ENCODE results near the gene TRAPPC14.

The TRAPPC14 gene

DNA sequence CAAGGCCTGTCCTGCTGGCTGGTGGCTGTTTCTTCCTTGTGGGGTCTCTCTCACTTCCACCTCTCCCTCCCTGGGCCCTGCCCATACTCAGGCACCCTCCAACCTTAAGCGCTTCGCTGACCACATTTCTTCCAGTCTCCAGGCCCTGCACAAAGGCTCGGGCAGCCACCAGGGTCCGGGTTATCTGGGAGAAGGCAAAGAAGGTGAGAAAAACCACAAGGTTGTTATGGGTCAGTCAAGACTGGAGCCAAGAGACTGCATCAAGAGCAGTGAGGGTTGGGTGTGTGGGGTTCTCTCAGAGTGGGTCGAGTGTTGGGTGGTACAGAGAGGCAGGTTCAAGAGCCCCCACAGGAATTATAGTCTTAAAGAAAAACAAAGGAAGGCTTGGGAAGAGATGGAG is 16.1 kb upstream of the TRAPPC14 start:
- no peak for DNase-seq (ENCODE audit: low read depth in 2 of 2)

DNA sequence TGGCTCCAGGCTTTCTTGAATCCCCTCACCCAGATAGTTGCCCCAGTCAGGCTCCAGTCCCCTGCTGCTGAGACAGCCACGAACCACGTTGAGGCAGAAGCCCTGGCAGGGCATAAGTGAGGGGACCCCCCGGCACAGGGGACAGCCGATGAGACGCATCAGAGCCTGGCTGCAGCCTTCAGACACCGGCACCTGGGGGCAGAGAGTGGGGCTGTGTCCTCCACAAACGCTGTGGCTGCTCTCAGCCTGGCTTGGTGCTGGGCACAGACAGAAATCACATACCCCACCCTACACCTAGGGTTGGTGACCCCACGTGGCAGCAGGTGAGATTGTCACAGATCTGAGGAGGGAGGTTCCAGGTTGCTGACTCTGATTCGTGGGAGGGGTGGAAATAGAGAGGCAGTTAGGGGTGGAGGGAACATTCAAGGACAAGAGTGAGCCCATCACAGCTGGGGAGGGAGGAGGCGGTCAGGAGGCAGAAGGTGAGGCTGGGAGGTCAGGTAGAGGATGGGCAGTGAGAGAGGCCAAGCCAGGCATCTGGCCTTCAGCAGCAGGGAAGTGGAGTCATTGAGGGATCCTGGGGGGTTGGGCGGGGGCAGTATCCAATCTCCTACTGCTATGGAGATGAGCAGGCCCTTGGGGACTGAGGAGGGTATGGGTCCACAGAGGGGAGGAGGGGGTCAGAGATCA is 15.4 kb upstream of the TRAPPC14 start:
- DNase-seq (ENCODE audit: low read depth in 2 of 2), result no peak

DNA sequence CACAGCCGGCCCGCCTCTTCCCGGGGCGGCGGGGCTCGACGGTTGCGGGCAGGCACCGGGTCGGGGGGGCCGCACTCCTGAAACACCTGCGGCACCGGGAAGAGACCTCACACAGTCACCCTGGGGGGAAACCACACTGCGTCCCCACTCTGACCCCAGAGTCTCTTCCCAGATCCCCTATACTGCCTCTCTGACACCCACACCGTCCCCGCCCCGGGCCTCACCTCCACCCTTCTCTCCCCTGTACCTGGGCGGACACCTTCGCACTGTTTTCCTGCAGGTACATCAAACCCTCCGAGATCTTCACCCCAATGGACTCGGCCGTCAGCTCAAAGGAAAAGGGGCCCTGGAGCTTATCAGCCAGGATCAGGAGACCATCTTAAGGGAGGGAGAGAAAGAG is 13.3 kb upstream of the TRAPPC14 start:
- no peak for DNase-seq (ENCODE audit: low read depth in 2 of 2)

DNA sequence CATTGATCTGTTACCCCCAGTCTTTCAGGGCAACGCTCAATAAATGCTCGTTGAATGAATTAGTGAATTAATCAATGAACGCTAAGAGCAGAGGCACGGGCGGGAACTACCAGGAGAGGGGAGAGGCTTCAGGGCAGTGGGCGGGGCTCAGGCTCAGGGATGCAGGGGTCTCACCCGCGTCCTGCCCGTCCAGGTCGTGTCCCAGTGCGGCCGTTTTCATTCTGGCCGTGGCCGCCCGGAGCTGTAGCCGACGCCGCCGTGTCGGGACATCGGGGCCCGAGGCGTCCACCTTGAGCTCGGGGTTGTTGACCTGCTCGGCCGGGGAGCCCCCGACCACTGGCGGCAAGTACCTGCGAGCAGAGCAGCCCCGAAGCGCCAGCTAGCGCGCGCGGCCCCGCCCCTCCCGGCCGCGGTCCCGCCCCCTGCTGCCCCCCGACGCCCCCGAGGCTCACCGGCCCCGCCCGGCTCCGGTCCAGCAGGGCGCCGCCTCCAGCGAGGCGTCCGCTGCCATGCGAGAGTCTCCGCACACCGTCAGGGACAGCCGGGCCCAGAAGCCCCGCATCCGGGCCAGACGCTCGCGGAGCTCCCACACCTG is 12.7 kb upstream of the TRAPPC14 start:
- no peak for DNase-seq (ENCODE audit: low read depth in 2 of 2)

DNA sequence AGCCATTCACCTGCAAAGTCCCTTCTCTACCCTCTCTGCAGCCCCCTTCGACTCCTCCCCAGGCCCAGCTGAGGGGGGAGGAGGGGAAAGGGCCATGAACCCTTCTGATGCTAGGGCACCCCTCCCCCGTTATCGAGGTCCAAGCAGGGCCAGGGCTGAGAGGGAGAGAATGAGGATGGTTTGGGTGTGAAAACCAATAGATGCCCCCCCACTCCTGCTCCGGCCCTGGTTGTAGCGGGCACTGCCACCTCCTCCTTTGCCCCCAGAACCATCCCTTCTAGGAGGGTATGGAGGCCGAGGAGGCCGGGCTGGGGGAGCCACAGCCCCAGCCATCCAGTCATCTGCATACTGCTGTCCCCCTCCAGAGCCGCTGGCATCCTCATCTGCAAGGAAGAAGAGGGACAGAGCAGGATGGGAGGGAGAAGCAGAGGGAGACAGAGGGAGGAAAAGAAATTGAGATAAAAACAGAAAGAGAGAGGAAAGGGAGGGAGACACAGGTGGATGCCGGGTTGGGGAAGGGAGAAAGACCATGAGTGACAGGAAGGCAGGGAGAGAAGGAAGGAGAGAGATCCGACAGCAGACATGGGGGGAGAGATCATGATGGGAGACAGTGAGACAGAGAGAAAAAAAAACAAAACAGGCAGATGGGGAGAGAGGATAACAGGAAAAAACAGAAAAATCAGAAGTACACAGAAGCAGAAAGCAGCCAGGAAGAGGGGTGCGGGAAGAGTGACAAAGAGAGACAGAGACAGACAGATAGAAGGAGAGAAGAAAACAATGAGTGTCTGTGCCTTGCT is 11.8 kb upstream of the TRAPPC14 start:
- no peak for DNase-seq (ENCODE audit: low read depth in 2 of 2)

DNA sequence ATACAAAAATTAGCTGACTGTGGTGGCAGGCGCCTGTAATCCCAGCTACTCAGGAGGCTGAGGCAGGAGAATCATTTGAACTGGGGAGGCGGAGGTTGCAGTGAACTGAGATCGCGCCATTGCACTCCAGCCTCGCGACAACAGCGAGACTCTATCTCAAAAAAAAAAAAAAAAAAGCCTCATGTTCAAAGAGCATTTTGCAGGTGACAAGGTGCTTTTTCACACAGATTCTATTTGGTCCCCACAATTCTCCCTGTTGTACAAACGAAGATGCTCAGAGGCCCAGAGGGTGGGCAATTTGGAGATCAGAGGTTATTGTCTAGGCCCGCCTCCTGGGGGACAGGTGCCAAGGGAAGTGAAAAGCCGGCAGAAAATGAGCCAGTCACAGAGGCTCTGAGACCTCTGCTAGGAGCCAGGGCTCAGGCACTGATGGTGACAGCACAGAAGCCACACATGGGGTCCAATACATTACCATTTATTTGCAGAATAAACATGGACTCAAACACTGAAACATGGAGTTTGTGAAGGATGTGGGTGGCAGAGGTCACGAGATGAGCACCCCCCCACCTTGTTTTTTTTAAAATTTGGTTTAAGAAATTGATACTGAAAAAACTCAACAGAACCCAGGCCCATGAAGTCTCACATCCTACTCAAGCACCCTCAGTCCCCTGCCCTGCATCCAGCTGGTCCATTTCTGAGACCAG is 10.8 kb upstream of the TRAPPC14 start:
- no peak for DNase-seq (ENCODE audit: low read depth in 2 of 2)

DNA sequence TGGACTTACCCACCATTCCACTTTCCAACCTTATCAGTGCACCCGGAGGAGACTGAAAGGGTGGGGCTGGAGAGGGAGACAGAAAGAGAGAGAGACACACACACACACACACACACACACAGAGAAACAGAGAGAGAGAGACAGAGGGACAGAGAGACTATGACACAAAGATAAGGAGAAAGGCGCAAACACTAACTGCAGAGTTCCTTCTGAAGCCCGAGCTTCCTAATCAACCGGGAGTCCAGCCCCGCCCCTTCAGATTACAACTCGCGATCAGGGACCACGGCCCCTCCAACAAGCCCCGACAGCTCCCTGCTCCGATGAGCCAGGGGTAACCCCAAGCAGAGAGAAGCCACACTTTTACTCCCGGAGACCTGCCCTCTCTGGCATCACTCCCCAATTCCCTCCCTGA is 9.4 kb upstream of the TRAPPC14 start:
- no peak for DNase-seq (ENCODE audit: low read depth in 2 of 2)

DNA sequence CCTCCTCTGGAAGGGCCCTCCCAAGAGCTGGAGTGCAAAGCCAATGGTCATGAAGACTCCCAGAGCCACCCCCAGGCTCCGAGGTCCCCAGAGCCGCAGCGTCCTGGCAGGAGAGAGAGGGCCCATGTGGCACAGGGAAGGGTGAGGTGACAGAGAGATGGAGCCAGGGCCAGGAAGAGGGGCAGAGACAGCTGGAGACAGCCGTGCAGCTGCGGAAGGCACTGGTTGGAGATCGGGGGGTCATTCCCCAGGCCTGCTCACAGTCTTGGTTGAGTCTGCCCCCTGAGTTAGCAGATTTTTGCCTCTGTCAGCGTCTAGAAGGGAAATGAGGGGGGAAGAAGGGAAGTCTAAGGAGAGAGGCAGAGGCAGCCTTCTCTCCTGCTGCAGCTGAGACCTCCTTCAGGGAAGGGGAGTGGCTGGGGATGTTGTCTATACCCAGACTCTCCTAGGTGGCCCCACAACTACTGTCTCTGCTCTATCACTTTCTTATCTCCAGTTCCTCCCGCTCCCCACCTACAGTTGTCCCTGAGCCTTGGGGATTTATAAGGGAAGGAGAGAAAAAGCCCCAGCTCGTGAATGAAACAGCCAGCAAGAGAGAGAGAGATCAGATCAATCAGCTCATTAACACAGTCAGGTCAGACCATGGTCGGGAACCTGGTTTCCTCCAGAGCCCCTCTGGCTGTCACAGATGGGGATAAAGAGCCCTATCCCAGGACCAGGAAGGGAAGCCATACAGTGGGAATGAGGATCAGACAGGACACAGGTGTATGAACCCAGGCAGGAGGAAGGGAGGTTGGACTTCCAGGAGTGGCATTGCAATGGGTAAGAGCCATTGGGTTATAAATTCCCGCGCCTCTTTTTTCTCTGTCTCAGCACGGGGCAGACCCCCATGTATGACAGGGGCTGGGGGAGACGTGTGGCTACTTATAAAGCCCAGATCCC is 8.7 kb upstream of the TRAPPC14 start:
- no peak for DNase-seq (ENCODE audit: low read depth in 2 of 2)

DNA sequence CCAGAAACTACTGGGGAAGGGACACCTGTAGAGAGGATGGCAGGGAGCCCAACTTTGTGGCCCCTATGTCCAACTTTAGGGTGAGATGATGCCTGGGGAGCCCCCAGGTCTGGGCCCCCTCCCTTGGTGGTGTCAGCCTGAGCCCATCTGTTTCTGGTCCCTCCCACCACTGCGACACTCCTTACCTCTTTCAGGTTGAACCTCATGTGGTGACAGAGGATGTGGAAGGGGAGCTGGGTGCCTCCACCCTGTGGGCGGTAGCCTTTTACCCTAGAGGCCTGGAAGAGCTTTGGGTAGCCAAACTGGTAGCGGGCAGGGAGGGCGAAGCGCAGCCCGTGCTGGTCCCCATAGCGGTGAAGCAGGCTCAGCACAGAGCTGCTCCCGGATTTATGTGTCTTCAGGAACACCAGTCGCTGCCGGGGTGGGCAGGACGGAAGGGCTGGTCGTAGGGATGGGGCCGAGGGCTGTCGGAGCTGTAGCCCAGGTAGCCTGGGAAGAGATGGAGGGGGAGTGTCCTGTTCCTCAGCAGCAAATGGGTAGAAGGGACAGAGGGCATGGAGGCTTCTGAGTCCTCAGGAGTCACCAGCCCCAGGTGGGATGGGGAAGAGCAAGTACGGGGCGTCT is 7.9 kb upstream of the TRAPPC14 start:
- DNase-seq (ENCODE audit: low read depth in 2 of 2), result no peak

DNA sequence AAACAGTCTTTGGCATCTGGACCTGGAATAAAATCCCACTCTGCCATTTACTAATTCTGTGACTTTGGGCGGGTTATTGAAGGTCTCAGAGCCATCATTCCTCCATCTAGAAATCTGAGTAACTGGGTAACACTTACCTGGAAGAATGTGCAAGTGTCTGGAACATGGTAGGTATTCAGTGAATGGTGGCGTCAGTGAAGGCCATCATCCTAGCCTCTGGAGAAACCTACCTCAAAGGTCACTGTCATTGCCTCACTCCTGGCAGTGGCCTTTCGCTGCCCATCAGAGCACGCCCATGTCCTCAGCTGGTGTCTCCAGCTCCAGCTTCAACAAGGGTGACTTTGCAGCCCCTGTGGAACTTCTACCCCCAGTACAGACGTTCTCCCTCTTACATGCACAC is 5.3 kb upstream of the TRAPPC14 start:
- no peak for DNase-seq (ENCODE audit: low read depth in 2 of 2)

DNA sequence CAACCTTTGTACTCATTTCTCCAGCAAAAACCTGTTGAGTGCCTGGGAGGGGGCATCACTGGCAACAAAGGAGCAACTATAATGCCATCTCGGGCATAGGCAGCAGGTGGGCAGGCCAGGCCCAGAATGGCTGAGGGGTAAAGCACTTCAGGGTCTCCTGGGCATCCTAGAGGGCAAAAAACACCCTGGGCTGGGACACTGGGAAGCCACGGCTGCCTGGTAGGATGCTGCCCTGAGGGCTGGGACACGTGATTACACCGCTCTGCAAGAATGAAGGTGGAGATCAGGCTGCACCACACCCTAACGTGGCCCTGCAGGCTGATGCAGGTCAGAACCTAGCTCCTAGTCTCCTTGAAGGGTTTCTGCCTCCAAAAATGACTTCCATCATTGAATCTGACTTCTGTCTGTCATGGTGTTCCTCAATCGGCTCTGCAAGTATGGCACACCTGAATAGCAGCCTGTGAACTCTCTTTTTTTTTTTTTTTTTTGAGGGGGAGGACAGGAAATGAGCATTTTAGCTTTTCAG is 4.5 kb upstream of the TRAPPC14 start:
- no peak for DNase-seq (ENCODE audit: low read depth in 2 of 2)

DNA sequence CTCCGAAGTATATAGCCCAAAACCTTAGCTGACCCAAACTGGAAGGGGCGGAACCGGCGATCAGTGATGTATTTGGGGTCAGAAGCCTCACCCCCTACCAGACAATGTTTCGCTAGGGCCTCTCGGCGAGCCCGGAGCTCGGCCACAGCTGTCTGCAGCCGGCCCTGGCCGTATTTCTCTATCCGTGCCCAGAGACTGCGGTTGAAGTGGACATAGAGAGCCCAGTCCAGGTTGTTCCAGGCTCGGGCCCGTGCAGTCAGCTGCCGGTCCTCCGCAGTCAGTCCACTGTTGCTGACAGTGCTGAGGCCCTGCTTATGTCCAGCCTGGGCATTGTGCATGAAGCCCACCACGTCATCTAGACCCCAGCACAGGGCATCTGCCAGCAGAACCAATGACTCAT is 1.5 kb upstream of the TRAPPC14 start:
- DNase-seq (ENCODE audit: low read depth in 2 of 2), result no peak

DNA sequence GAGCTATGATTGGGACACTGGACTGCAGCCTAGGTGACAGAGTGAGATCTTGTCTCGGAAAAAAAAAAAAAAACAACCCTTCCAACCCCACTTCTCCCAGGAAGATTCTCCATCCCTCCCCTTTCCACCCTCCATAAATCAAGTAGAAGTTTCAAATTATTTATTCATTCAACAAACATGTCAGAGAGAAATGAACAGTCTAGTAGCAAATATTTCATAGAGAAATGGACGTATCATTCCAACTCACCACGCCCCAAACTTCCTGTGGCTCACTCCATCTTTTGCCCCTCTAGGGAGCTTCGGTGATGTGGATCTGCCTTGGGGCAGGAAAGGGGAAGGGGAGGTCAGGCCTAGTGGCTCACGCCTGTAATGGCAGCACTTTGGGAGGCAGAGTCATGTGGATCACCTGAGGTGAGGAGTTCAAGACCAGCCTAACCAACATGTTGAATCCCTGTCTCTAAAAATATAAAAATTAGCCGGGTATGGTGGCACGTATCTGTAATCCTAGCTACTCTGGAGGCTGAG is 638 bp upstream of the TRAPPC14 start:
- no peak for DNase-seq (ENCODE audit: low read depth in 2 of 2)

DNA sequence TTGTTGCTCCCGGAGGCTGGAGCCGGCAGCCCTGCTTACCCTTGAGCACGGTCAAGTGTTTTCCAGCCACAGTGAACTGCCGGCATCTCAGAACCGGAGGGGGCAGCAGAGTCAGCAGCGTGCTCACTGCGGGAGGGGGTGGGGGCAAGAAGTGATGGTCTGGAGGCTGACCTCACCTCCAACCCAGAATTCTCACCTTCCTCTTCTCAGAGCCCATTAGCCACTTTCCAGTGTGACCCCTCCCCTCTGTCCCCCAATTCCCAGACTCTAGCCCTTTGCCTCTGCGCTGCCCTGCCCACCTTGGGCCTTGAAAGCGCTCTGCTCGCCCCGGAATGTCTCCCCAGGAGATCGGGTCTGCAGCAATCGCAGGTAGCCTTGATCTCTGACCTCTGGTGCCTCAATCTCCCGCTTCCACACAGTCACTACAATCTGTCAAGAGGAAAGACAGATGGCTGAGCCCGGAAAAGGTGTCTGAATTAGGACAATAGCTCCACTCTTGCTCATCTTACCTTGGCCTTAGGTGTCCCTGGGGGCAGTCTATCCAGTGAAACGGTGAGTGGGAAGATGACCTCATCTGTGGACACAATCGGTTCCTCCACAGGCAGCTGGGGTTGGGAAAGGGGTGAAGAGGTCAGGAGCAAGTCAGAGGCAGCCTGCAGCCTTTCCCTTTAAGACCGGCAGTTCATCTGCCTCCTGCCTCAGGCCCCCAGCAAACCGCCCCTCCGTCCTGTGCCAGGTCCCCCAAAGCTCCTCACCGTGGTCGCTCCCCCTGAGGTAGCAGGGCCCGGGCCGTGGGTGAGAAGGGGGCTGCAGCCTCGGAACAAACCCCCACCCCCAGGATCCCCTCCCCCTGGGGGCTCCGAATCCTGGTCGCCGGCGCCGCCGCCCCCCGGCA is 942 bp downstream of the TRAPPC14 start:
- no peak for DNase-seq (ENCODE audit: low read depth in 2 of 2)

DNA sequence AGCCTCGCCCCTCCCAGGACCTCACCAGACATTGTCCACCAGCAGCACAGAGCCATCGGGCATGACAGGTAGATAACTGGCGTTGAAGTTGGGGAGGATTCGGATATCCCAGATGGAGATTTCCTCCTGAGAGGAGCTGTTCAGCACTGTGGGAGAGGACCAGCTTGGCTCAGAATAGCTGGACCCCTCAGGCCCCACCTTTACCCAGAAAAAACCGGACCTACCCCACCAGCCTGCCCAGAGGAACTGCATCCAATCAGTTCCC is 1.5 kb downstream of the TRAPPC14 start:
- DNase-seq (ENCODE audit: low read depth in 2 of 2), result no peak

DNA sequence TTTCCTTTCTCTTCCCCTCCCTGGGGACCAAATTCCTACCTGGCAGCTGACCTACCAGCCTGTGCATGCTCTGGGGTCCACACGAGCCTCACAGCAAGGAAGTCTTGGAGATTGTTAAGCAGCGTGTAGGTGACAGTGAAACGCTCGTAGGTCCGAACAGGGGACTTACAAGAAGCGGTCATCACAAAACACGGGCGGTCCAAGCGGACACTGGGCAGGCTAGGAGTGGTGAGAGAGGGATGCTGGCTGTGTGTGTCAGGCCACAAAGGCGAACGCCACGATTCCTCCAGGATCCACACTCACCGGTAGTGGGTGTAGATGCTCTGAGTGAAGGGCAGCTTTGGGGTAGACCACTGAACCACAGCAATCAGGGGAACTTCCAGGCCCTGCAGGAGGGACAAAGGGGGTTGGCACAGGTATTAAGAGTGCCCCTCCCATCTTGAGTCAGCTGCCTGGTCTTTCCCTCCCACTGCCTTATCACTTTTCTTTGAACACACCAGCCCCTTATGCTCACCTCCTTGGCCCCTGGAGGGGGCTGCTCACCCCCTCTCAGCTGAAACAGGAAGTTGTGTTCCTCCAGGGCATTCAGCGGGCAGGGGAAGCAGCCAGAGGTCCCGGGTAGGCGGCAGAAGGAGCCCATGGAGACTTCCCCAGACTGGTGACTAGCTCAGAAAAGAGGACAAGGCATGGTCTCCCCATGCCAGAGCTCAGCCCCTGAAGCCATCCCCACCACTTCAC is 2.0 kb downstream of the TRAPPC14 start:
- no peak for DNase-seq (ENCODE audit: low read depth in 2 of 2)

DNA sequence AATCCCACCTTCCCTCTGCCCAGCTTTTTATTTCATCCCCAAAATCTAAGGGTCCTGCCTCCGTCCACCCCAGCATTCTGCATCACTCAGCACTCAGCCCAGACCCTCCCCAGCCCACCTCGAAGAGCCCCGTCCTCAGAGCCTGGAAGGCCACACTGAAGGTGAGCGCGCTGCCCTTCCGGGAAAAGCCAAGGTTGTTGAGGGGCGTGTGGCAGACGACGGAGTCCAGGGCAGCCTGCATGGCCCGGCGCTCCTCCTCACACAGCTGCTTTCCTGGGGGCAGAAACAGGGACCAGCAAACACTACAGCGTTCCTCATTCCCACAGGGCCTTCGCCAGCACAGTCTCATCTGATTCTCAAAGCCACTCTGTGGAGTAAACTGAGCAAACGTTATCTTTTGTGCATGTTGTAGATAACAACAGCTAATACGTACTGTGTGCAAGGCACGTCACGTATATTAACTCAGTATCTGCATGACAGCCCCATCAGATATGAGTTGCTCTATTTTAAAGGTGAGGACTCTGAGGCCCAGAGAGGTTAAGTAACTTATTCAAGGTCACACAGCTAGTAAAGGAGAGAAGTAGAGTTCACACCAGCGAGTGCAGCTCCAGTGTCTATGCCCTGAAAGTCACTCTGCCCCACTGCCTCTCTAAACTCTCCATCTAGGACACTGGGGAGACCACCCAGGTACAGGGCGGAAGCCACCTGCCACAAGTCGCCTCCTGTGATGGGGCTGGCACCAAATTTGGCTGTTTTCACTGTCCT is 2.8 kb downstream of the TRAPPC14 start:
- DNase-seq (ENCODE audit: low read depth in 2 of 2), result no peak
